Hepatic stellate cell (primary cell): ENCODE data around the gene ACOX3.

Experiments
- DNase-seq: peaks from one replicate; pipeline ENCODE4 v3.0.0; 2011; ENCODE audit warnings: low spot score

Gene ACOX3

DNA sequence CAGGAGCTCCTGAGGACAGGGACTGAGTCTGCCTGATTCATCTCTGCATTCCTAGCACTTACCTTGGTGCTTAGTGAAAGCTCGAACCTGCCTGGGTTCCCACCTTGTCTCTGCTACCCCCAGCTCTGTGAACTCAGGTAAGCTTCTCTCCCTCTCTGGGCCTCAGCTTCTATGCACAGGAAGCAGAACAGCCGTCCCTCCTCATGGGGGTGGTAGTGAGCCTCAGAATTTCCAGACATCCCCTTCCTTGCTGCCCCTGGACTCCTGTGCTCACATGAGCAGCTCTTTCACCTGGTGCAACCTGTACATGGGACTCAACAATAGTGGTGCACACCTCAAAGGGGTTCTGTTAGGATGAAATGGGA, 120.2 kb downstream of the ACOX3 start:
- no peak for DNase-seq

DNA sequence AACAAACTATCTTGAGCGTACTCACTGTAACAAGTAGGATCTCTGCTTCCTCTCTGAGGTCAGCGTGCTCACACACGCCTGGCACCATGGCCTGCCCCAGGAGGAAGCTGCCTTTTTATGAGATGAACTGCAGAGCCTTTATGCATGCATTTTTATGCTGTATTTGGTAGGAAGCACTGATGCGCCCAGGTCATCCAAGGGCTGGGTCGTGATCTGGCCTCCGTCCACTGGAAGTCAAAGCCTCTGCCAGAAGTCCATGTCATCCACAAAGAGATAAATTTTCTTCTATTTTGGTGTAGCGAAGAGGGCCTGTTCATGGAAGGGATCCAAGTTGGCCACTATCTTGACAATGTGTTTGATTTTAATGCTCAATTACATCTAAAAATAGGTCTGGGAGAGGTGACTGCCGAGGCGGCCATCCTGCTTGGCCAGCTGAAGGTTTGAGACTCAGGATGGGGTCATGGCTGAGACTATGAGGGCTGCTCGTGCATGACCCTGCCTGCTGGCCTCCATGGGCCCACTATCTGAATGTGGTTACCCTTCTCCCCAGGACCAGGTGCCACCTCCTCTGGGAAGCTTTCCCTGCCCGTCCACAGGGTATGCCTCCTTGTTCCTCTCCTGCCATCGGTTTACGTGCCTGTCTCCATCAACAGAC, 120.7 kb downstream of the ACOX3 start:
- no peak for DNase-seq

DNA sequence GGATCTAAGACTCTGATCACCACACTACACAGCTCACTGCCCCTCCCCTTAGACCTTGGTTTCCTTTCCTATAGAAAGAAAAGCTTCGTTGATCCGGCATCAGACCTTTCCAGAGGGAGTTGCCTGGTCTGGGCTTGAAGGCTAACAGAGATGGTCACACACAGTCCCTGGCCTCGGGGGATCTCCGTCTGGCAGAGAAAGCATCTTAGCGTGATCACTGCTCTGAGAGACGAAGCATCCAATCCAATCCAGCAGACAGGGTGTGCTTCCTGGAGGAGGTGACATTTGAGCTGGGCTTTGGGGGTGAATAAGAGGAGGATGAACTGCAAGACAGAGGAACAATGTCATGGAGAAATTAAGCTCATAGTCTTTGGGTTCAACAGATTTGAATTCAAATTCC, 121.5 kb downstream of the ACOX3 start:
- DNase-seq, result no peak

DNA sequence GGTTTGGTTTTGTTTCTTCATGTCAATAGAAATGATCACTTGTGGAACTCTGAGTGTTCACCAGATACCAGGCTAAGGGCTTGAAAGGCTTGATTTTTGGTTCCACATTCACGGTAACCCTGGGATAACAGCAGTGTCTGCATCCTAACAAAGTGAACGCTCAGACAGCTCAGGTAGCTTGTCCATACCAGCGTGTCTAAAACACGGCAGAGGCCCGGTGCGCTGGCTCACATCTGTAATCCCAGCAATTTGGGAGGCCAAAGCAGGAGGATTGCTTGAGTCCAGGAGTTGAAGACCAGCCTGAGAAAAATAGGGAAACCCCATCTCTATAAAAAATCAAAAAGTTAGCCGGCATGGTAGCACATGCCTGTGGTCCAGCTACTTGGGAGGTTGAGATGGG, 122.0 kb downstream of the ACOX3 start:
- DNase-seq, result no peak

DNA sequence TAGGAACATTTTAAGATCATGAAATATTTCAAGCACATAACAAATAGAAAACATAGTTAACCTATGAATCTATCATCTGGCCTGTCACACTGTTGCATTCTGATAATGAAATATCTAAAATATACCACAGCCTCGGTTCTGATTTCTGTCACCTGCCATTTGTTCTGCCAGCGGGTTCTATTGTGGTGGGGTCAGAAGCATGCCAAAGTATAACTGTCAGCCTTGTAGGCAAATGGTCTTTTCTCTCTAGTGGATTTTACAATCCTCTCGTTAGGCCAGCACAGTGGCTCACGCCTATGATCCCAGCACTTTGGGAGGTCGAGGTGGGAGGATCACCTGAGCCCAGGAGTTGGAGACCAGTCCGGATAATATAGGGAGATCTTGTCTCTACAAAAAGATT, 123.0 kb downstream of the ACOX3 start:
- no peak for DNase-seq

DNA sequence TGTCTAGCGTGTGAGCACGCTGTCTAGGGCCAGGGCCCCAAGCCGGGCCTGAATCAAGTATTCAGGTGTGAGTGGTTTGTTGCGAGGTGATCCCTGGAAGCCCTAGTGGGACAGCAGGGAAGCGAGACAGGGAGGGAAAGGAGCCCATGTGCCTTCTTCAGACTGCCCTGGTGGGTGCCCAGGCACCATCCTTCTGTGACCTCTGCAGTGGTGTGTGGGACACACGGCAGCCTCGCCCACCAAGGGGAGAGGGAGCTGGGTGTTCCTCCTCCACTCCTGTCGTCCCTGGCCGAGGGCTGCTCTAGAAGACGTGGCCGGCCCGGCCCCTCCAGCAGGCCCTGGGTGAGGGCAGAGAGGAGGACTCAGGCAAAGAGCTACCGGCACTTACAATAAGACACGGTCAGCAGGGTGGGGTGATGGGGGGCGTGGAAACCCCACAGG, 123.6 kb downstream of the ACOX3 start:
- no peak for DNase-seq
